GM12874 (cell line): ENCODE measurements around the gene ONECUT2.

Experiments used
- CTCF ChIP-seq: IDR thresholded peaks from 2 replicates; pipeline ENCODE4 v1.5.1; 2011; ENCODE audit warnings: low read depth, mild to moderate bottlenecking, control low read depth, low read length, moderate library complexity; ENCODE audit not compliant: insufficient read depth

Gene ONECUT2

GRCh38 chr18:57438743-57439608, 3.8 kb downstream of the ONECUT2 start:
- 0 out of 2 replicates have a peak, but pooled peaks have one; percentile 8 for TF ChIP-seq CTCF

GRCh38 chr18:57439609-57439968, 4.4 kb downstream of the ONECUT2 start:
- TF ChIP-seq CTCF: no peak

- no peak for TF ChIP-seq CTCF
These were observed 4.8 kb downstream of the ONECUT2 start for GRCh38 chr18:57439985-57440330.

GRCh38 chr18:57440331-57441070, 5.3 kb downstream of the ONECUT2 start:
- no peak for TF ChIP-seq CTCF

GRCh38 chr18:57441071-57441794, 6.1 kb downstream of the ONECUT2 start:
- TF ChIP-seq CTCF: no peak

GRCh38 chr18:57443247-57443646, 8.1 kb downstream of the ONECUT2 start:
- no peak for TF ChIP-seq CTCF

- TF ChIP-seq CTCF: no peak
These were observed 8.5 kb downstream of the ONECUT2 start for GRCh38 chr18:57443702-57444101.
